HepG2 (cell line): ENCODE measurements around the gene DCUN1D2. TPM values are rescaled to one million over a fixed set of nuclear protein-coding genes. Genes with fewer than 3 reads are reported as not detected.

Experiments used
- ATAC-seq: fragments of 200-7000 bp; cut with Tn5 transposase; 3 replicates; pipeline ENCODE4 v1.9.1; 2020; ENCODE audit warnings: mild to moderate bottlenecking, moderate library complexity
- BruUV-seq: library from RNA; stranded (reverse); fragments of 400-500 nt; replicated peaks from 2 replicates; lab custom pipeline; 2021; lab: Mats Ljungman, UMichigan
- CTCF ChIA-PET: fragments of 300-600 bp; formaldehyde crosslinking; extraction: SDS; loops from one replicate; lab custom pipeline; 2021; ENCODE audit warnings: low total read pairs, inconsistent platforms, low intra/inter-chr PET ratio; lab: Yijun Ruan, JAX
- POLR2A ChIA-PET: fragments of 350-600 bp; sonication (Branson Sonifier 250); formaldehyde crosslinking; loops from one replicate; lab custom pipeline; 2020; ENCODE audit warnings: antibody characterized with exemption, inconsistent platforms; lab: Yijun Ruan, JAX
- DNase-seq: peaks from one replicate; pipeline ENCODE4 v3.0.0-alpha.2; 2015; ENCODE audit warnings: low spot score
- FAIRE-seq: peaks from 3 replicates; lab custom pipeline; 2011; peaks lifted over from hg19 to GRCh38; lab: Jason Lieb, UNC
- H2AFZ ChIP-seq: one replicate; pipeline ENCODE4 v1.6.1; 2011; ENCODE audit warnings: low read length, inconsistent platforms
- H3K27ac ChIP-seq: fragments of 300-600 bp; 3 replicates; pipeline ENCODE4 v1.8.0; 2011; ENCODE audit warnings: mixed run types, mild to moderate bottlenecking, mixed read lengths, low read length, inconsistent platforms; ENCODE audit not compliant: insufficient read depth; ENCODE audit errors: extremely low read length
- H3K27me3 ChIP-seq, 2 experiments: fragments of 200-600 bp in 1 of 2; 2 replicates in 1 of 2; 3 replicates in 1 of 2; pipeline versions ENCODE4 v1.6.0 to v1.8.0; 2011; ENCODE audit warnings: low read length in 2 of 2, mild to moderate bottlenecking in 2 of 2, moderate library complexity in 2 of 2, inconsistent platforms in 1 of 2; ENCODE audit not compliant: insufficient read depth in 2 of 2, control insufficient read depth in 1 of 2
- H3K36me3 ChIP-seq, 2 experiments: fragments of 200-600 bp in 1 of 2; replicated peaks in 1 of 2; 2 replicates in 1 of 2; 3 replicates in 1 of 2; pipeline versions ENCODE4 v1.5.1 to v1.8.0; 2011; ENCODE audit warnings: low read length in 2 of 2, inconsistent platforms in 1 of 2; ENCODE audit not compliant: insufficient read depth in 2 of 2, control insufficient read depth in 1 of 2
- H3K4me1 ChIP-seq: 2 replicates; pipeline ENCODE4 v1.5.1; 2012; ENCODE audit warnings: low read length, inconsistent platforms; ENCODE audit not compliant: insufficient read depth
- H3K4me2 ChIP-seq: 2 replicates; pipeline ENCODE4 v1.6.0; 2011; ENCODE audit warnings: low read depth, low read length, inconsistent platforms
- H3K4me3 ChIP-seq, 3 experiments: fragments of 200-600 bp in 1 of 3; sonication (generic), shearing (Covaris generic) in 1 of 3; replicated peaks in 1 of 3; 2 replicates each; pipeline ENCODE4 v1.5.1; 2011 to 2016; ENCODE audit warnings: low read length in 3 of 3, inconsistent platforms in 2 of 3, low read depth in 2 of 3, mild to moderate bottlenecking in 2 of 3, control low read depth in 1 of 3, mixed read lengths in 1 of 3; ENCODE audit not compliant: insufficient read depth in 1 of 3
- H3K79me2 ChIP-seq: one replicate; pipeline ENCODE4 v1.6.1; 2011; ENCODE audit warnings: low read length, inconsistent platforms; ENCODE audit not compliant: insufficient read depth
- H3K9ac ChIP-seq: 2 replicates; pipeline ENCODE4 v1.6.0; 2011; ENCODE audit warnings: mild to moderate bottlenecking, low read depth, low read length, inconsistent platforms; ENCODE audit not compliant: insufficient read depth
- H3K9me3 ChIP-seq: 2 replicates; pipeline ENCODE4 v1.5.1; 2012; ENCODE audit warnings: mild to moderate bottlenecking, low read length
- H4K20me1 ChIP-seq: 2 replicates; pipeline ENCODE4 v1.6.0; 2011; ENCODE audit warnings: inconsistent platforms, mild to moderate bottlenecking, low read length, moderate library complexity; ENCODE audit not compliant: insufficient read depth
- CREB1 ChIP-seq, 2 experiments: fragments of 450-650 bp in 1 of 2; IDR thresholded peaks; 2 replicates each; pipeline ENCODE4 v1.6.1; 2016 to 2017; ENCODE audit warnings: control low read depth in 1 of 2, mild to moderate bottlenecking in 1 of 2, missing compliant biosample characterization in 1 of 2, missing genetic modification characterization in 1 of 2
- ETV6 ChIP-seq: sonication (generic); formaldehyde crosslinking; conservative IDR thresholded peaks from 2 replicates; pipeline ENCODE4 v1.4.0; 2020; ENCODE audit warnings: missing genetic modification reagents
- FOSL2 ChIP-seq: sonication (generic); formaldehyde crosslinking; IDR thresholded peaks from 2 replicates; pipeline ENCODE4 v1.4.0; 2020; ENCODE audit warnings: missing genetic modification reagents
- KIAA2018 ChIP-seq: sonication (generic); formaldehyde crosslinking; IDR thresholded peaks from 2 replicates; pipeline ENCODE4 v1.5.0; 2020; ENCODE audit warnings: mild to moderate bottlenecking, missing genetic modification reagents, borderline replicate concordance
- SAP130 ChIP-seq: IDR thresholded peaks from 2 replicates; pipeline ENCODE4 v1.6.1; 2016; ENCODE audit warnings: low read depth
- THYN1 ChIP-seq: sonication (generic); formaldehyde crosslinking; IDR thresholded peaks from 2 replicates; pipeline ENCODE4 v1.8.1; 2023; ENCODE audit warnings: low read depth, mild to moderate bottlenecking, moderate library complexity, missing genetic modification reagents, borderline replicate concordance
- ZKSCAN1 ChIP-seq: fragments of 150-350 bp; IDR thresholded peaks from 2 replicates; pipeline ENCODE4 v1.6.1; 2014; ENCODE audit warnings: low read length
- ZNF501 ChIP-seq: sonication (generic); formaldehyde crosslinking; IDR thresholded peaks from 2 replicates; pipeline ENCODE4 v1.5.1; 2020; ENCODE audit warnings: mild to moderate bottlenecking, moderate library complexity, missing genetic modification reagents
- ZNF607 ChIP-seq: sonication (generic); formaldehyde crosslinking; IDR thresholded peaks from 2 replicates; pipeline ENCODE4 v1.5.1; 2020; ENCODE audit warnings: missing genetic modification reagents, mild to moderate bottlenecking, borderline replicate concordance
- ZNF687 ChIP-seq: sonication (generic); formaldehyde crosslinking; IDR thresholded peaks from 2 replicates; pipeline ENCODE4 v1.5.1; 2020; ENCODE audit warnings: mild to moderate bottlenecking, missing genetic modification reagents, moderate library complexity
- ZNF780A ChIP-seq: sonication (generic); formaldehyde crosslinking; IDR thresholded peaks from 2 replicates; pipeline ENCODE4 v1.8.0; 2022; ENCODE audit warnings: mild to moderate bottlenecking, missing genetic modification reagents, moderate library complexity
- WGBS: methylation state at CpG from one replicate; pipeline ENCODE4 v1.1.6; 2017; ENCODE audit warnings: low lambda C conversion rate; 5-methylcytosine and 5-hydroxymethylcytosine counted together
- in situ Hi-C: cut with HindIII; loops from 2 replicates; pipeline ENCODE4 v1.10.0; 2017; ENCODE audit warnings: low pct_unique_long_range_greater_than_20kb; ENCODE audit not compliant: extremely low pct_ligation_motif_present
- intact Hi-C: fragments of 100-400 bp; cut with micrococcal nuclease; formaldehyde crosslinking; loops from one replicate; pipeline ENCODE4 v1.10.0; 2022; ENCODE audit not compliant: unreplicated experiment
- polyA plus RNA-seq, 8 experiments: library from polyadenylated mRNA; depleted of rRNA in 3 of 8; stranded (reverse) in 7 of 8; unstranded in 1 of 8; fragments of >200 nt; fragmentation: Illumina TruSeq in 4 of 8; extraction: Trizol in 4 of 8; gene quantifications; 2 replicates each; pipeline versions ENCODE4 v1.2.1 to v1.2.3, GENCODE V29; 2011 to 2016; ENCODE audit warnings: low read depth in 4 of 8, missing spikeins in 1 of 8, mixed read lengths in 1 of 8; ENCODE audit not compliant: insufficient read depth in 1 of 8
- total RNA-seq, 5 experiments: library from RNA; depleted of rRNA; stranded (reverse); fragments of >200 nt; fragmentation: Illumina TruSeq; extraction: Trizol; gene quantifications; 2 replicates each; pipeline ENCODE4 v1.2.3, GENCODE V29; 2016; ENCODE audit warnings: low read depth in 1 of 5

Gene DCUN1D2
- total and polyA plus RNA-seq, 2 of the 13 experiments (the other 11 are each of a cell fraction or from before 2014, with no cell fraction given) = 9.1 to 9.6 TPM

GRCh38 chr13:113410472-113411201 lies 79.9 kb downstream of the DCUN1D2 start:
- ATAC-seq = peak; percentile 37
- intact Hi-C loops = no loop called here
- peak overlapping the region; percentile 42; the same call in 1 of the 2 replicates for H3K9ac ChIP-seq
- ChIA-PET POLR2A (interaction anchor here (0.8 to 1.0 kb wide), 2 partner anchors 14 to 27 kb away, joined by 3 read pairs; no protein-coding TSS in a partner anchor), CTCF (no interaction called here)
- H3K9me3 ChIP-seq = no peaks in the 10 kb centered on the region
- WGBS = 26% methylated on average over 11 of the region's 34 CpGs
- H3K4me3 ChIP-seq = peak overlapping the region in 1 of 3 experiments; percentile 11; a peak in 1 of 6 replicates
- in situ Hi-C loops = no loop called here
- no peak for FAIRE-seq
- H4K20me1 ChIP-seq = no peaks in the 10 kb centered on the region
- no peak overlapping the region for H3K27ac ChIP-seq
- H3K27me3 ChIP-seq = peaks cover 21 to 74% of the 10 kb centered on the region in 2 experiments
- BruUV-seq = no TSS peak
- peak; percentile 61 for DNase-seq
- peak overlapping the region; percentile 56 for H3K4me2 ChIP-seq
- H3K79me2 ChIP-seq = no peaks in the 10 kb centered on the region
- no peak overlapping the region for H2AFZ ChIP-seq
- H3K36me3 ChIP-seq = no peaks in the 10 kb centered on the region
- peaks cover 32% of the 10 kb centered on the region for H3K4me1 ChIP-seq
- TF ChIP-seq FOSL2 (peak; percentile 73), ZKSCAN1 (no peak), CREB1 (IDR thresholded peaks at IDR 0.05) (peak; percentile 82), CREB1 (CRISPR knock-in tag; IDR thresholded peaks at IDR 0.05) (no peak), ZNF607 (CRISPR knock-in tag) (0 out of 2 replicates have a peak, but pooled peaks have one; percentile 29), ZNF780A (CRISPR knock-in tag) (no peak), ZNF501 (peak; percentile 34; the same call in 1 of the 2 replicates), THYN1 (CRISPR knock-in tag) (no peak), ZNF687 (CRISPR knock-in tag) (peak; percentile 23; the same call in 1 of the 2 replicates), KIAA2018 (no peak), SAP130 (CRISPR knock-in tag) (0 out of 2 replicates have a peak, but pooled peaks have one; percentile 32), ETV6 (CRISPR knock-in tag) (no peak)
